ENCODE measurements around the gene BAHCC1.

BAHCC1 gene

DNA sequence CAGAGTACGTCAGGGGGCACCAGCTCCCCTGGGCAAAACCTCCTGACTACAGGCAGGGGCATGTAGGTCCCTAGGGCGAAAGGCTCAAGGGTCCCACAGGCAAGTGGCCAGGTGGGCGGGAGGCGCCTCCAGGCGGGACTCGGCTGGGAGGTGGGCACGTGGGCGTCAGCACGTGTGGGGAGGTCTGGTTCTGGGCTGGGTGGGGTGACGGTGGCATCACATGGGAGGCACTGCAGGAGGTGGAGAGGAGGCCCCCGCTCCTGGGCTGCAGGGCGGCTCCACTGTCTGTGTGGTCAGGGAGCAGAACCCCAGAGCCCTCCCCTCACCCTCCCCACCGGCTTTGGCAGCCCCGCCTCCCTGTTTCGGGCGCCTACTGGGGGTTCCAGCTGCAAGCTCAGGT is 64.6 kb downstream of the BAHCC1 start:
- no peak overlapping the region for H3K4me3 ChIP-seq (ENCODE audit: low read depth, low read length)
- no peak for DNase-seq (ENCODE audit: low read depth)
- TF ChIP-seq, protein P1, sequence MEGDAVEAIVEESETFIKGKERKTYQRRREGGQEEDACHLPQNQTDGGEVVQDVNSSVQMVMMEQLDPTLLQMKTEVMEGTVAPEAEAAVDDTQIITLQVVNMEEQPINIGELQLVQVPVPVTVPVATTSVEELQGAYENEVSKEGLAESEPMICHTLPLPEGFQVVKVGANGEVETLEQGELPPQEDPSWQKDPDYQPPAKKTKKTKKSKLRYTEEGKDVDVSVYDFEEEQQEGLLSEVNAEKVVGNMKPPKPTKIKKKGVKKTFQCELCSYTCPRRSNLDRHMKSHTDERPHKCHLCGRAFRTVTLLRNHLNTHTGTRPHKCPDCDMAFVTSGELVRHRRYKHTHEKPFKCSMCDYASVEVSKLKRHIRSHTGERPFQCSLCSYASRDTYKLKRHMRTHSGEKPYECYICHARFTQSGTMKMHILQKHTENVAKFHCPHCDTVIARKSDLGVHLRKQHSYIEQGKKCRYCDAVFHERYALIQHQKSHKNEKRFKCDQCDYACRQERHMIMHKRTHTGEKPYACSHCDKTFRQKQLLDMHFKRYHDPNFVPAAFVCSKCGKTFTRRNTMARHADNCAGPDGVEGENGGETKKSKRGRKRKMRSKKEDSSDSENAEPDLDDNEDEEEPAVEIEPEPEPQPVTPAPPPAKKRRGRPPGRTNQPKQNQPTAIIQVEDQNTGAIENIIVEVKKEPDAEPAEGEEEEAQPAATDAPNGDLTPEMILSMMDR (IDR thresholded peaks at IDR 0.05; ENCODE audit: control insufficient read depth, extremely low read depth, insufficient read depth), result no peak

DNA sequence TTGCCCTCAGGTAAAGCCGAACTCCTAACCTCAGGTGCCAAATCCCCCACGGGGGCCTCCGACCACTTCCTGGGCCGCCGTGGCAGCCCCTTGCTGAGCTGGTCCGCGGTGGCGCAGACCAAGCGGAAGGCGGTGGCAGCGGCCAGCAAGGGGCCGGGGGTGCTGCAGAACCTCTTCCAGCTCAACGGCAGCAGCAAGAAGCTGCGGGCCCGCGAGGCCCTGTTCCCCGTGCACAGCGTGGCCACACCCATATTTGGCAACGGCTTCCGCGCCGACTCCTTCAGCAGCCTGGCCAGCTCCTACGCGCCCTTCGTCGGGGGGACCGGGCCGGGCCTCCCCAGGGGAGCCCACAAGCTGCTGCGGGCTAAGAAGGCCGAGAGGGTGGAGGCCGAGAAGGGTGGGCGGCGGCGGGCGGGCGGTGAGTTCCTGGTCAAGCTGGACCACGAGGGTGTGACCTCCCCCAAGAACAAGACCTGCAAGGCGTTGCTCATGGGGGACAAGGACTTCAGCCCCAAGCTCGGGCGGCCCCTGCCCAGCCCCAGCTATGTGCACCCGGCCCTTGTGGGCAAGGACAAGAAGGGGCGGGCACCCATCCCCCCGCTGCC is 65.7 kb downstream of the BAHCC1 start:
- TF ChIP-seq, protein P1 (IDR thresholded peaks at IDR 0.05; ENCODE audit: control insufficient read depth, extremely low read depth, insufficient read depth), result no peak
- no peak overlapping the region for H3K4me3 ChIP-seq (ENCODE audit: low read depth, low read length)
- no peak for DNase-seq (ENCODE audit: low read depth)

DNA sequence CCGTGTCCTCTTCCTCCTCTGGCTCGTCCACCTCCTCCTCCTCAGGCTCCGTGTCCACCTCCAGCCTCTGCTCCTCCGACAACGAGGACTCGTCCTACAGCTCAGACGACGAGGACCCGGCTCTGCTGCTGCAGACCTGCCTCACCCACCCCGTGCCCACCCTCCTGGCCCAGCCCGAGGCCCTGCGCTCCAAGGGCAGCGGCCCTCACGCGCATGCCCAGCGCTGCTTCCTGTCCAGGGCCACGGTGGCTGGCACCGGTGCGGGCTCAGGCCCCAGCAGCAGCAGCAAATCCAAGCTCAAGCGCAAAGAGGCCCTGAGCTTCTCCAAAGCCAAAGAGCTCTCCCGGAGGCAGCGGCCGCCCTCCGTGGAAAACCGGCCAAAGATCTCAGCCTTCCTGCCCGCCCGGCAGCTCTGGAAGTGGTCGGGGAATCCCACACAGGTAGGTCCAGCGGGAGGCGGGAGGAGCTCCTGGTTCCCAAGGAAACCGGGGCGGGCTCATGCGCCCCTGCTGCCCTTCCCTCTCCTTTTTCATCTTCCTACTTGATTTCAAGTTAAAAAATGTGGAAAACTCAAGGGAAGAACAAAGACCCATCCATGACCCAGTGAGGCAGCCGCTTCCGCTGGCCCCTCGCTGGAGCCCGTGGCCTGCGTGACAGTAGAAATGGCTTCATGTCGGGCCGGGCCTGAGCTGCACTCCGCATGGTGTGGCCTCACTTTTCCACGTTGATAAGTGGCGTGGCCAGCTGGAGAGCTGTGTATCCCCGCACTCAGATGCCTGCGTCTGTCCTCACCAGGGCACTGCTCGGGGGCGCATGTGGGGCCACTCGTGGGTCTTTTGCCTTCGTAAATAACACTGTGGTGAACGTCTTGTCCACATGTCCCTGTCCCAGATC is 66.6 kb downstream of the BAHCC1 start:
- TF ChIP-seq, protein P1 (IDR thresholded peaks at IDR 0.05; ENCODE audit: control insufficient read depth, extremely low read depth, insufficient read depth), result no peak
- H3K4me3 ChIP-seq (ENCODE audit: low read depth, low read length), result no peak overlapping the region
- no peak for DNase-seq (ENCODE audit: low read depth)

DNA sequence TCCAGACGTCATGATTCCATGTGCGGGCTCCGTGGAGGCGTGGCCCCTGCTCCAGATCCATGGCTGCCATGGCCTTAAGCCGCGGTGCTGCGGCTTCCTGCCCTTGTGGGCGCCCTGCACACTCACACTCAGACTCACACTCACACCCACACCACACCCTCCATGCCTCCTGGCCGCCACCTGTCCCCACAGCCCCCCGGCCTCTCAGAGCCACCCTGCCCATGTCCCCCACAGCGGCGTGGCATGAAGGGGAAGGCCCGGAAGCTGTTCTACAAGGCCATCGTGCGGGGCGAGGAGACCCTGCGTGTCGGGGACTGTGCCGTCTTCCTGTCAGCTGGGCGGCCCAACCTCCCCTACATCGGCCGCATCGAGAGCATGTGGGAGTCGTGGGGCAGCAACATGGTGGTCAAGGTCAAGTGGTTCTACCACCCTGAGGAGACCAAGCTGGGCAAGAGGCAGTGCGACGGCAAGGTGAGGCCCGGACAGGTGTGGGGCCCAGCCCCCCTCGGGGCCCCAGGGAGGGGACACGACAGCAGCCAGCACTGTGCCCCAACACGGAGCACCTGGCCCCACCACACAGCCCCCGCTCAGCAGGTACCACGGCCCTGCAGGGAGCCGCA is 67.4 kb downstream of the BAHCC1 start:
- no peak for DNase-seq (ENCODE audit: low read depth)
- TF ChIP-seq, protein P1 (IDR thresholded peaks at IDR 0.05; ENCODE audit: control insufficient read depth, extremely low read depth, insufficient read depth), result no peak
- no peak overlapping the region for H3K4me3 ChIP-seq (ENCODE audit: low read depth, low read length)

DNA sequence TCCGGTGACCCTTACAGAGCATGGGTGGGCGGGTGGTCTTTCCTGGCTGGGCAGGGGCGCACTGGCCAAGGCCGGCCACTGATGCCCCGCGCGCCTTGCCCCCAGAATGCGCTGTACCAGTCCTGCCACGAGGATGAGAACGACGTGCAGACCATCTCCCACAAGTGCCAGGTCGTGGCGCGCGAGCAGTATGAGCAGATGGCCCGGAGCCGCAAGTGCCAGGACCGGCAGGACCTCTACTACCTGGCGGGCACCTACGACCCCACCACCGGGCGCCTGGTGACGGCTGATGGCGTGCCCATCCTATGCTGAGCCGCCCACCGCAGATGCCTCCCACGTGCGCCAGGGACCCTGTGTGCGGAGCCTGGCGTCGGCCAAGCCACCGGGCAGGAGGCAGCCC is 68.2 kb downstream of the BAHCC1 start:
- TF ChIP-seq, protein P1 (IDR thresholded peaks at IDR 0.05; ENCODE audit: control insufficient read depth, extremely low read depth, insufficient read depth), result no peak
- no peak for DNase-seq (ENCODE audit: low read depth)
- no peak overlapping the region for H3K4me3 ChIP-seq (ENCODE audit: low read depth, low read length)

DNA sequence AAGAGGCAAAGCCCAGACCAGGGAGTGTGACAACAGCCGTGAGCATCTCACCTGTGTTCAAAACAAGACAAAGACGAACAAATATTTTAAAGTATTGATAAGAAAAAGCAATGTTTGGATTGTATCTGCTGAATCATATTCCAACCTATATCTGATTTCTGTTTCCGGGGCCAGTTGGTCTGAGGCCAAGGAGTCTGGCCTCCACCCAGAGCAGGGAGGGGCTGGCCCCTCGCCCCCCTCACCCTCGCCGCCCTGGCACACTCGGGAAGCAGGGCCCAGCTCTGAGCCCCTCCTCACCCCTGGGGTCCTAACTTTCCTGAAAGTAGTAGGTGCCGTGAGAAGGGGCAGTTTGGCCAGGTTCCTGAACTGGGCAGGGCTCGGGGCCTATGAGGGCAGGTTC is 69.3 kb downstream of the BAHCC1 start:
- TF ChIP-seq, protein P1 (IDR thresholded peaks at IDR 0.05; ENCODE audit: control insufficient read depth, extremely low read depth, insufficient read depth), result no peak
- H3K4me3 ChIP-seq (ENCODE audit: low read depth, low read length), result no peak overlapping the region
- DNase-seq (ENCODE audit: low read depth), result no peak

All from LNCaP clone FGC (cell line).